DMS 273 (cell line): ENCODE data around the gene UBD.
A peak's percentile ranks its signal among the peaks of the same experiment; 100 is the strongest.

Experiments used
- DNase-seq: peaks from one replicate; lab custom pipeline; 2025; ENCODE audit not compliant: unreplicated experiment; lab: John Stamatoyannopoulos, UW

UBD gene

DNA sequence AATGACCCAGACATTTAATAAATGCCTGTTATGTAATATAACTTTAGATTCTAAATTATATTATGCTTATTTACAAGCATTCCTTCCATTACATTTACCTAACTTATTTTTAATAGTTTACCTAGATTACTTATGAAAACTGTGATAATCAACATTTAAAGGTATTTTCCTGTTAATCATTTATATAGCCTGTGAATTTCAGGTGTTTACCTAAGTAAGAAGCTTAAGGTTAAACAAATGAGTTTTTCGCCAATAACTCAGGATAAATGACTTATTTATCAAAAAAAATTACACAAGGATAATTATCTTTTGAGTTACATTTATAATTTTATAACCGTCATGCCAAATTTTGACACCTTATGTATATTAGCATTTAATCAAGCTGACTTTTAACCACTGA is 35.5 kb downstream of the UBD start:
- no peak for DNase-seq

DNA sequence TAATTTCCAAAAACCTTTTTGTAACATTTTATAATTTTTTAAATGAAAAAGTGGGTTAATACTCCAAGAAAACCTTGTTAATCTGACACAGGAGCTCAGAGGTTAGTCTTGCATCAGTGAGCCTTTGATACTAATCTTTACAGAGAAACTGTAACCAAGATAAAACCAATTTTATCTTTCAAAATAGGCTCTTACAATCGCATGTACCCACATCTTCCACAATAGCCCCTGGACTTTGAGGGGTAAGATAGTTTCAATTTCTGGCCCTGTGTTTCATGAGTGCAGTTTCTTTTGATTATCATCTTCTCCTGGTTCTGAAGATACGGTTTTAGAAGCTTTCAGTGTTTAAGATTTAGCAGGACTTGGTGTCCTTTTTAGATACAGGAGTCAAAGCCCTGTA is 37.3 kb downstream of the UBD start:
- DNase-seq: no peak

DNA sequence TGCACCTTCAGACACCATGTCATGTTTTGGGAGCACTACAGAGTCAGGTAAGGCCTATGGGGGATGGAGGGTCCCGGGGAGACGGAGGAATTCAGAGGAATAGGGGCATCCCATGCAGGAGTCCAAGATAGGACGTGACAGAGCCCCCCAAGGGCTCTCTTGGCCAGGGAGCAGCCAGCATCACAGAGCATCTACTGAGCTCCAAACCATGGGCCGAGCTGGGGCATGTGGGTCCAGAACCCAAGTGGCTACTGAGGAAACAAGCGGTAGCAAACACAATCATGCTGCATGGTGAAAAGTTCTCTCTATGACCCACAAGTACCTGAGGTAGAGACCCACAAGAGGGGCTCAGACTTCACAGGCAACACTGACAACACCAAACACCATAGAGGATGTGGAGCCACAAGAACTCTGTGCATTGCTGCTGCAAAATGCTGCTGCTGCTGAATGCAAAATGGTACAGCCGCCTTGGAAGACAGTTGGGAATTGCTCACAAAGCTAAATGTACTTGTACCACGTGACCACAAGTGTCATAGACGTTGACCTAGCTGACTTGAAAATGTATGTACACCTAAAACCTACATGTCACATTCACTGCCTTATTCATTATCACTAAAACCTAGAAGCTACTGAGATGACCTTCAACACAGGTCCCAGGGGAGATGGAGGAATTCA is 38.4 kb downstream of the UBD start:
- DNase-seq: no peak

DNA sequence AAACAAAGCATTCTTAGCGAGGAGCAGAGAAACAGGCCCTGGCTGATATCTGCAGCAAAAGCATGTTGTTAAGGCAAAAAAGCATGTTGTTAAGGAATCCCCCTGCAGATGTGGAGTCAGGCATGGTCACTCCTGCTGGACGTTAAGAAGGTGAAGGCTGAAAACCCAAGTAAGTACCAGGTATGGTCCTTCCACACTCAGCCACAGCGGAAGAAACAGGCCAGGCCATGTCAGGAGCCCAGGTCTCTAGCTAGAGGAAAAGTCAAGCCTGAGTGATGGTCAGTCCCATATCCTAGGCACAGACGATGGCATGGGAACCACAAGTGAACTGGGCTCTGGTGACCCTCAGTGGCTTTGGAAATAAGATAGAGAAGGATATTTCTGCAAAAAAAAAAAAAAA is 39.3 kb downstream of the UBD start:
- no peak for DNase-seq

DNA sequence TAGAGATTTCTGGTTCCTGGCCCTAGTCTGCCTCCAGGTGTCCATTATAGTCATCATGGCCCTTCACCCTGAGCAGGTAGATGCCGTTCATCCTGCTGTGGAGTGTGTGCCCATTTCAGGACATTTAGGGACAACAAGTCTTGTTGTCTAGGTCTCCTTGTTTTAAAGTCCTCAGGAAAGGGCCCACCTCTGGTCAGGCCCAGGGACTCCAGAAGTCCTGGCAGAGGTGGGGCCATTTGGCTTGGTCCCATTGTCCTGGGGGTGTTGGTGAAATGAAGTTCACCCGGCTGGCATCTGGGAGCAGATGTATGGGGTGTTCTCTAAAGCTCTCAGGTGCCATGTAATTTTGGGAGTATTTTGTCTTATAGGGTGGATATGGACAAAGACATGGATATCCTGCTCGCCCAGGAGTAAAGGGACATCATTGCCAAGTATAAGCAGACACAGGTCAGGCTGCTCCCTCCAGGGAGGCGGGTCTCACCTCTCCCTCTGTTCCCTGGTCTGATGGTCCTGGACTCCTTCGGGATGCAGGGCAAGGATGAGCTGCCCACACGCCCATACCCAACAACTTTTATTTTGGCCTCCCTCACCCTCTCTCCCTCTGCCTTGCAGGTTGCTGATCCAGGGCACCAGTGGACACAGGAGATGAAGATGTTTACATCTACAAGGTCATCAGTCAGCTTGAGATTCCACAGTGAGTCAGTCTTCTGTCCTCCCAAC is 40.1 kb downstream of the UBD start:
- DNase-seq: no peak

DNA sequence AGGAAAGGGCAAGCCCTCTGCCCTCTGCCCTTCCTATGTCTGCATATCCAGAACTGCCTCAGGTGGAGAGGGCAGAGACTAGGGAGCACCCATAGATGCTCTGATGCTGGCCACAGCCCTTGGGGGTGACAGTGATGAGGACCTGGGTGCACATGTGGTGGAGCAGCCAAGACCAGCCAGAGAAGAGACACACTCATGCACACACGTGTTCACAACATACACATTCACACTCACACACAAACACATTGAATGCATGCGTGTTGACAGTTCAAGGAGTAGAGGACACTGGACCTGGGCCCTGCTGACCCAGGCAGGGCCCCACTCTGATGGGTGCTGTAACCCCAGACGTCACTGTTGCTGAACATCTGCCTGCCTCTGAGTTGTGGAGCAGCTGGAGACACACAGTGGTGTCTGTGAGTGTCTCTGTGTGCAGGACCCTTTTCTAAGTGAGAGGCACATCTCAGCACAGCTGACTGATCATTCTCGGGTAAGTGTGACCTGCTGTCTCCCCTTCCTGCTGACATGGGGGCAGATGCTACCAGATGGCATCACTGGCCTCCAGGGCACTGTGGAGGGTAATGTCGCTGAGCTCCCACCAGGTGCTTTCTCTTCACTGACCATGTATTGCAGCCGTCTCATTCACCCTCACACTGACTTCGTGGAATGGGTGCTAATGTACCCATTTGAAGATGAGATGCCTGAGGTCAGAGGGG is 41.6 kb downstream of the UBD start:
- no peak for DNase-seq

DNA sequence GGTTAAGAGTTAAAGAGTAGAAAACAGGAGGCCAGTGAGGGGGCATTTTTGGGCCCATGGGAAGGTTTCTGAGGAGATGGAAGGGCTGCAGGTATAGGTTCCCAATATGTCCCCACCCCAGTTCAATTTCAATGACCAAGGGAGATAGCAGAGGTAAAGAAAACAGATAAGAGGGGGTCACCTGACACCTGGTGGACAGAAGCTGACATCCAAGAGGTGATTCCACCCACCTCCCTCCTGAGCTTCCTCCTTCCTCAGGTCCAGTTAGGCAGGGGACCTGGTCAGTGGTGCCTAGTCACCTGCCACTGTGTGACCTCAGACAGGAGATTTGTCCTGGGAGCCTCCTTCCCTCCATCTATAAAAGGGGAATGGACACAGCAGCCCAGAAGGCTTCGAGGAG is 42.3 kb downstream of the UBD start:
- DNase-seq: no peak

DNA sequence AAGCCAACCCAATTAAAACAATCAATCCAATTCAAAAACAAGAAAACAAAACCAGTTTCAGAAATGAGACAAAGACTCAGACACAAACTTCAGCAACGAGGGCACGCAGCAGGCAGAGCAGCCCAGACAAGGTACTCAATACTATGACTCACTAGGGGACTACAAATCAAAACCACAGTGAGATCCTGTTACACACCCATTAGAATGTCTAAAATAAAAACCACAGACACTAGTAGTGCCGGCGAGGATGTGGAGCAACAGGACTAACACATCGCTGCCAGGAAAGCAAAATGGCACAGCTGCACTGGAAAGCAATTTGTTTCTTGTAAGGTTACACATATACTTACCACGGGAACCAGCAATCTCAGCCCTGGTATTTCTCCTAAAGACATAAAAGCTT is 43.4 kb downstream of the UBD start:
- peak; percentile 13 for DNase-seq

DNA sequence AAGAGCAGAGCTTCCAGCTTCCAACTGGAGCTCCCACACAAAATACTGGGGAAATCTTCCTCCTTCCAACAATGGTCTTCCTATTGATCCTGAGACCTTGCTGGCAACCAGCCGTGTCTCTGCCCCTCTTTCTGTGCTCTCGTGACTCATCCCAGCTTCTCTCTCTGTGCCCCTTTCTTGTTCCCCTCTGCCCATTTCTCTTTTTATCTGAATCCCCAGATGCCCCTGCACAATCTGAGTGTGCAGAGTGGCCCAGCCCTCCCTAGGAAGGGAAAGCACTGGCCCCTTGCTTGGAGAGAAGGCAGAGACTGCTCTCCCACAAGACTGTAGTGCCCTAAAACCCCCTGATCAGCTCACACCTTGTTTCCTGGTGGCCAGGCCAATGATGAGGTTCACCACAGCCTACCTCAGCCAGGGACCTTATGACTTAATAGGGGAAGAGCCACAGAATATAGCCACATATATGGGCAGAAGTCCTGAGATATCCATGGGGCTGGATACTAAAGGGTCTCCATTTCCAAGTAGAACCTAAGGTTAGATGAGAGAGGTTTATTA is 48.7 kb downstream of the UBD start:
- no peak for DNase-seq

DNA sequence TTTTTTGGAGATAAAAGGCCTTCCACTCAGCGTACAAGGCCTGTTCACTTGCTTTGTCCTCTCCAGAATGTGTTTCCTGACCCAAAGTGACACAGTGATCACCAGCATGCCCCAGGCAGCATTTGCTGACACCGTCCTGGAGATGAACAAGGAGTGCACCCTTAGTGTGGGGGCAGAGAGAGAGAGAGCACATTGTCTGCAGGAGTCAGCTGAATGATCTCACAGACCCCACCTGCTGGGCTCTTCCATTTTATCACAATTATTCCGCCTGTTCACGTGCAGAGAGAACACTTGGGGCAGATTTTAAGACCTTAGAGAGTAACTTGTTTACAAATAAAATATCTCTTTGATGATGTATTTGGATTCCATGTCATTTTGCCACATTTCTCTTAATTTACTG is 49.3 kb downstream of the UBD start:
- peak; percentile 38 for DNase-seq

DNA sequence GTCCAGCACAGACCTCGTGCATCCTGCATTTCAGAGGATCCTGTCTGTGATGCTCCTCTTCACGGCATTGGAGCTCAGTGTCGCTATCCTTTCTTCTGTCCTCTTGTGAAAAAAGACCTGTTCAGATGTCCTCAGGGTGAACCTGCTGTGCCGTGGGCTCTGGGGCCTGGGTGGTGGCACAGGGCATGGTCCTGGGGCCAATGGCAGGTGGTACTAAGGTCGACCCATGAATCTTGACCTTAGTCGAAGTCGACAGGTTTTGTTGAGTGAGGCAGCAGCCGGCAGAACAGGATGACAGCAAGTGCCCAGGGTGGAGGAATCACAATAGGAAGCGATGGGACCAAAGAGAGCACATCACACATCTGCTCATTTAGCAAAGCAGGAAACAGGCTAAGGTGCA is 49.8 kb downstream of the UBD start:
- no peak for DNase-seq

DNA sequence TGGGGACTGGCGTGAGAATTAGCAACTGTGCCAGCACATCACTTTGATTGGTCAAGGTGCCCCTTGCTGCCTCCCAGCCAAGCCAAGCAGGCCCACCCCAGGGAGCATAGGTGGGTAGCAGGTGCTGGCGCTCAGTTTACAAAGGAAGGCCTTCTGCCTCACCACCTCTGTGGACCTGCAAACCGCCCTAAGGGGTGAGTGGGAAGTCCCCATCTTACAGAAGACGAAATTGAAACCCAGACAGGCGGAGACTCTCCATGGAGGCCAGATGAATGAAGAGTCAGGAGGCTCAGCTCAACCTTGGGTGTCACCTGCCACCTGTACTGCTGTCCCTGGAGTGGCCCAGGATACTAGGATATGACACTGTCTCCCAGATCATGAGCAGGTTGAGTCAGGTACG is 50.3 kb downstream of the UBD start:
- DNase-seq: no peak

DNA sequence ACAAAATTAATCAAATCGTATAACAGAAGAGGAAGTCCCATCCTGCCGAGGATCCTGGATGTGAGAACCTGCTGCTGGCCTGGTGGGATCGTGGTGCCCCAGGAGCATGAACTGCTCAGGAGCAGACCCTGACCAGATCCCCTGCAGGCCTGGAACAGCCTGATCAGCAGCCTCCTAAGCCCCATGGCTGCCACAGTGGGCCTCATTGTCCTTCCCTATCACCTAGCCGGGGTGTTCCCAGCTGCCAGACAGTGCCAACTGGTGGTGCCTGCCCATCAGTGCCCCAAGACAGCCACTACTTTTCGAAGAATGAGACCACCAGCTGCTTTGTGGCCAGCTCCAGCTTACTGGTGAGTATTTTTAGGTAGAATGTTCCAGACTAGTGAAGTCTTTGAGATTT is 52.2 kb downstream of the UBD start:
- no peak for DNase-seq

DNA sequence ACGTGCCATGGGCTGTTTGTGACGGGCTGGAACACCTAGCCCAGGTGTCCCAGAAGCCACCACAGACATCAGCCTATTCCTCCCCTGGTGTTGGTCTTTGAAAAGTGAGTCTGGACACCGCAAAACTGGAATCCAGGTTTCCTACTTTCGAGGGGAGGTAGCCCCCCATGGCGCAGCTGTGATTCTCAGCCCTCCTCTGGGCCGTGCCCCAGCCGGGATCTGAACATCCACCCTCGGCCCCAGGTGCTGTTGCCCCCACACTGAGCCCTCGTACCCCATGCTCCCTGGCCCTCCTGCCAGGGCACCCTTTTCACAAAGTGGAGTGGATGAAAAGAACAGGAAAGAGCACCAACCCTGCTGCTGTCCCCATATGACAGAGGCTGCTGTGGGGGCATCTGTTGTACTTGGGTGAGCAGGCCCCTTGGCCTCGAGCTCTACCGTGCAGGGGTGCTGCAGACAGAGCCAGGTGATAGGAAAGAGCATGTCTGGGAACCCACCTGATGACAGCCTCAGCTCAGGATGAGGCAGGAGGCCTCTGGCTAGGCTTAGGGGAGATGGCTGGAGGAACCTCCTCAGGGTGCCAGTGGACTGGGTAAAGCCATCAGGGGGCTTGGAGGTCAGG is 53.0 kb downstream of the UBD start:
- no peak for DNase-seq

DNA sequence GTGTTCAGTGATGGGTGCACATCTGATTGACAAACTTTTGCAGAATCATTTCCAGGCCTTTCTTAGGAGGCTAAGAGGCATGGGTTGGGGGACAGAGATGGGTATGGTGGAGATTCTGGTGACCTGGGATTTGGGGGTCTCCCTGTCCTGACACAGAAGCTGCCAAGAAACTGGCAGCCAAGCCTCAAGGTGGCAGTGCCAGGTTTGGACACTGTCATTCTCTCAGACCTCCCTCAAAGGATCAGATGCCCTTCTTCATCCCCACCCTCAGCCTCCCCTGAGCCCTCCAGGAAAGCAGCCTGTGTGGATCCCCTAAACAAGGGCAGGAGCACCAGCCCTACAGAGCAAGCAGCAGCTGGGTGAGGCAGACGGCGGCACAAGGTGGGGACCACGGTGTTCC is 53.7 kb downstream of the UBD start:
- no peak for DNase-seq
